OCI-M2 (cell line): ENCODE measurements around the gene ZNF800.

ENCODE experiments used
- DNase-seq: peaks from one replicate; lab custom pipeline; 2025; ENCODE audit not compliant: unreplicated experiment; lab: John Stamatoyannopoulos, UW

The ZNF800 gene

GRCh38 chr7:127349881-127350280 is 42.6 kb downstream of the ZNF800 start:
- no peak for DNase-seq

GRCh38 chr7:127348247-127348631 is 44.3 kb downstream of the ZNF800 start:
- DNase-seq, result no peak

GRCh38 chr7:127347567-127348246 is 44.8 kb downstream of the ZNF800 start:
- no peak for DNase-seq

- no peak for DNase-seq
These were observed 45.8 kb downstream of the ZNF800 start for GRCh38 chr7:127346575-127347256.

GRCh38 chr7:127342596-127342995 is 49.9 kb downstream of the ZNF800 start:
- no peak for DNase-seq

- DNase-seq, result no peak
These were observed 54.4 kb downstream of the ZNF800 start for GRCh38 chr7:127338122-127338521.

- DNase-seq, result no peak
These were observed 54.9 kb downstream of the ZNF800 start for GRCh38 chr7:127337581-127337980.

GRCh38 chr7:127336458-127336857 is 56.0 kb downstream of the ZNF800 start:
- no peak for DNase-seq

- no peak for DNase-seq
These were observed 59.6 kb downstream of the ZNF800 start for GRCh38 chr7:127332880-127333279.

GRCh38 chr7:127330070-127330469 is 62.4 kb downstream of the ZNF800 start:
- no peak for DNase-seq

GRCh38 chr7:127322832-127323493 is 69.5 kb downstream of the ZNF800 start:
- no peak for DNase-seq

GRCh38 chr7:127322351-127322750 is 70.2 kb downstream of the ZNF800 start:
- no peak for DNase-seq

GRCh38 chr7:127320974-127321373 is 71.5 kb downstream of the ZNF800 start:
- no peak for DNase-seq
